HL-60 (cell line): ENCODE measurements around the gene PPP1R11.

Source experiments
- DNase-seq, 2 experiments: peaks; one replicate each; pipeline ENCODE4 v3.0.0-alpha.2; 2010 to 2020; ENCODE audit warnings: low read depth in 1 of 2, low spot score in 1 of 2
- H3K27ac ChIP-seq: fragments of 250-450 bp; sonication (Bioruptor Pico); replicated peaks from 2 replicates; pipeline ENCODE4 v1.5.1; 2020; ENCODE audit warnings: mild to moderate bottlenecking, moderate library complexity
- H3K27me3 ChIP-seq: fragments of 250-450 bp; sonication (Bioruptor Pico); 2 replicates; pipeline ENCODE4 v1.5.1; 2021; ENCODE audit warnings: mild to moderate bottlenecking, moderate library complexity; ENCODE audit not compliant: insufficient read depth, poor library complexity, severe bottlenecking
- H3K4me3 ChIP-seq: replicated peaks from 2 replicates; pipeline ENCODE4 v1.5.1; 2011; ENCODE audit warnings: mild to moderate bottlenecking, control low read depth, low read length; ENCODE audit not compliant: insufficient read depth
- CTCF ChIP-seq: IDR thresholded peaks from one replicate; pipeline ENCODE4 v1.5.1; 2011; ENCODE audit warnings: low read length, control low read depth, inconsistent platforms; ENCODE audit not compliant: insufficient read depth
- GABPA ChIP-seq: IDR thresholded peaks from 2 replicates; pipeline ENCODE4 v1.6.1; 2012; ENCODE audit warnings: low read depth
- POLR2AphosphoS5 ChIP-seq: IDR thresholded peaks from 2 replicates; pipeline ENCODE4 v1.6.1; 2012; ENCODE audit warnings: low read depth
- REST ChIP-seq: IDR thresholded peaks from 2 replicates; pipeline ENCODE4 v1.6.1; 2012; ENCODE audit warnings: low read depth; ENCODE audit not compliant: insufficient replicate concordance
- SPI1 ChIP-seq: IDR thresholded peaks from 2 replicates; pipeline ENCODE4 v1.6.1; 2012; ENCODE audit warnings: low read depth, mild to moderate bottlenecking, borderline replicate concordance

Gene PPP1R11

GRCh38 chr6:30041221-30041620 is 25.8 kb upstream of the PPP1R11 start:
- no peak for TF ChIP-seq POLR2AphosphoS5
- TF ChIP-seq GABPA, result no peak
- no peak for TF ChIP-seq SPI1
- no peak for TF ChIP-seq REST
- TF ChIP-seq CTCF, result no peak

GRCh38 chr6:30041821-30042220 is 25.2 kb upstream of the PPP1R11 start:
- no peak for DNase-seq
- Histone ChIP-seq H3K4me3 (no peak overlapping the region), H3K27ac (no peak overlapping the region), H3K27me3 (no peaks in the 10 kb centered on the region)
- TF ChIP-seq REST (no peak), GABPA (no peak), SPI1 (no peak), CTCF (no peak), POLR2AphosphoS5 (no peak)

More at GRCh38 chr6:30041221-30041620, 25.8 kb upstream of the PPP1R11 start:
- no peaks in the 10 kb centered on the region for H3K27me3 ChIP-seq
- H3K27ac ChIP-seq, result no peak overlapping the region
- H3K4me3 ChIP-seq, result no peak overlapping the region
- DNase-seq, result no peak

- no peak overlapping the region for H3K27ac ChIP-seq
- peak in 1 of 2 experiments; percentile 20 for DNase-seq
- no peak for TF ChIP-seq REST
- no peak for TF ChIP-seq CTCF
- no peak for TF ChIP-seq GABPA
- TF ChIP-seq POLR2AphosphoS5, result no peak
- no peak for TF ChIP-seq SPI1
Measured at GRCh38 chr6:30042476-30042875, 24.5 kb upstream of the PPP1R11 start.

More at GRCh38 chr6:30042476-30042875, 24.5 kb upstream of the PPP1R11 start:
- Histone ChIP-seq H3K4me3 (no peak overlapping the region), H3K27me3 (no peaks in the 10 kb centered on the region)
